ENCODE data around the gene CLDN4. TPM values are rescaled to one million over a fixed set of nuclear protein-coding genes. Genes with fewer than 3 reads are reported as not detected.

Gene CLDN4
- total and polyA plus RNA-seq, 2 donors (not counting 3 experiments of a cell fraction or from before 2014, with no cell fraction given): 0.13 to 0.15 TPM

DNA sequence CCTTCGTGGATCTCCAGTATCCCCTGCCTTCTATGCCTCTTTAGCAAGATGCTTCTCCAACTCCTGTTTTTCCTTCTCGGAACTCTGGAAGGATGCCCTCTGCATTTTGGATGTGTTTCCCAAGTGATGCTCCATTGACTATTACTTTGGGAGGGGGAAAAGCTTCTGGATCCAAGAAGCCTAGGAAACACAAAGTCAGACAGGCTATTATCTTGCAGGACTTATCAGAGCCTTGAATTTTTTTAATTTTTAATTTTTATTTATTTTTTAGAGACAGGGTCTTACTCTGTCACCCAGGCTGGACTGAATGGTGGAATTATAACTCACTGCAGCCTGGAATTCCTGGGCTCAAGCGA, 51.2 kb downstream of the CLDN4 start:
- dilution Hi-C loops (cut with MboI; ENCODE audit: extremely low pct_ligation_motif_present, low sequenced_read_pairs): no loop called here

More for the DNA sequence above, 51.2 kb downstream of the CLDN4 start:
- Histone ChIP-seq H3K79me2 (ENCODE audit: control insufficient read depth, insufficient read depth, low read length) (no peaks in the 10 kb centered on the region), H3K9me3 (replicated peaks; ENCODE audit: control insufficient read depth, insufficient read depth, low read length) (no peaks in the 10 kb centered on the region), H3K9ac (replicated peaks; ENCODE audit: extremely low read depth, insufficient read depth, low read length) (no peak overlapping the region), H3K27me3 (ENCODE audit: control insufficient read depth in 2 of 2, insufficient read depth in 2 of 2, low read length in 2 of 2) (peaks cover 6 to 31% of the 10 kb centered on the region in 2 experiments), H2AFZ (ENCODE audit: low read depth, low read length) (no peak overlapping the region), H3K36me3 (ENCODE audit: control insufficient read depth in 2 of 2, extremely low read depth in 1 of 2, insufficient read depth in 2 of 2, low read length in 2 of 2) (no peaks in the 10 kb centered on the region), H3K4me3 (replicated peaks in 1 of 3; ENCODE audit: insufficient read depth in 1 of 3, low read depth in 1 of 3, low read length in 3 of 3) (no peak overlapping the region), H3K27ac (ENCODE audit: insufficient read depth, low read depth, low read length) (no peak overlapping the region), H3K4me2 (ENCODE audit: insufficient read depth, low read length) (no peak overlapping the region), H4K20me1 (replicated peaks; ENCODE audit: control insufficient read depth, extremely low read depth, insufficient read depth, low read length) (no peaks in the 10 kb centered on the region), H3K9me1 (replicated peaks; ENCODE audit: control insufficient read depth, extremely low read depth, insufficient read depth, low read length) (no peaks in the 10 kb centered on the region), H3K4me1 (ENCODE audit: control insufficient read depth, extremely low read depth, insufficient read depth, low read length) (peaks cover 18% of the 10 kb centered on the region)
- intact Hi-C loops (cut with micrococcal nuclease): no loop called here
- FAIRE-seq: no peak
- DNase-seq (ENCODE audit: low read depth, low spot score): no peak
- TF ChIP-seq EZH2 (IDR thresholded peaks at IDR 0.05; ENCODE audit: borderline replicate concordance, low read depth, low read length, severe bottlenecking) (no peak), POLR2AphosphoS5 (IDR thresholded peaks at IDR 0.05; ENCODE audit: insufficient read depth, low read depth, low read length) (no peak), FOS (IDR thresholded peaks at IDR 0.05; ENCODE audit: borderline replicate concordance, insufficient read depth, low read length) (no peak), MYC (IDR thresholded peaks at IDR 0.05; ENCODE audit: low read depth, low read length) (no peak)
- TF ChIP-seq, protein P1, sequence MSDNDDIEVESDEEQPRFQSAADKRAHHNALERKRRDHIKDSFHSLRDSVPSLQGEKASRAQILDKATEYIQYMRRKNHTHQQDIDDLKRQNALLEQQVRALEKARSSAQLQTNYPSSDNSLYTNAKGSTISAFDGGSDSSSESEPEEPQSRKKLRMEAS (IDR thresholded peaks at IDR 0.05; ENCODE audit: insufficient read depth, insufficient read length): no peak
- TF ChIP-seq, protein P2, sequence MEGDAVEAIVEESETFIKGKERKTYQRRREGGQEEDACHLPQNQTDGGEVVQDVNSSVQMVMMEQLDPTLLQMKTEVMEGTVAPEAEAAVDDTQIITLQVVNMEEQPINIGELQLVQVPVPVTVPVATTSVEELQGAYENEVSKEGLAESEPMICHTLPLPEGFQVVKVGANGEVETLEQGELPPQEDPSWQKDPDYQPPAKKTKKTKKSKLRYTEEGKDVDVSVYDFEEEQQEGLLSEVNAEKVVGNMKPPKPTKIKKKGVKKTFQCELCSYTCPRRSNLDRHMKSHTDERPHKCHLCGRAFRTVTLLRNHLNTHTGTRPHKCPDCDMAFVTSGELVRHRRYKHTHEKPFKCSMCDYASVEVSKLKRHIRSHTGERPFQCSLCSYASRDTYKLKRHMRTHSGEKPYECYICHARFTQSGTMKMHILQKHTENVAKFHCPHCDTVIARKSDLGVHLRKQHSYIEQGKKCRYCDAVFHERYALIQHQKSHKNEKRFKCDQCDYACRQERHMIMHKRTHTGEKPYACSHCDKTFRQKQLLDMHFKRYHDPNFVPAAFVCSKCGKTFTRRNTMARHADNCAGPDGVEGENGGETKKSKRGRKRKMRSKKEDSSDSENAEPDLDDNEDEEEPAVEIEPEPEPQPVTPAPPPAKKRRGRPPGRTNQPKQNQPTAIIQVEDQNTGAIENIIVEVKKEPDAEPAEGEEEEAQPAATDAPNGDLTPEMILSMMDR (IDR thresholded peaks at IDR 0.05; ENCODE audit: extremely low read depth in 1 of 2, insufficient read depth in 1 of 2, low read depth in 1 of 2, low read length in 2 of 2): no peak
- no TSS peak for BruUV-seq (replicated peaks)
- POLR2A ChIA-PET: no interaction called here
- CTCF ChIA-PET: interaction anchor here (1.4 to 4.9 kb wide), 2 partner anchors 17 to 144 kb away, joined by 6 to 30 read pairs; no protein-coding TSS in a partner anchor

Other genes starting within 250 kb of the CLDN4 start
- not detected in 2 replicates for gene MLXIPL, start 206.5 kb upstream of the CLDN4 start, total RNA-seq
- not detected in 2 replicates for gene MLXIPL, start 206.5 kb upstream of the CLDN4 start, polyA plus RNA-seq
- gene VPS37D, start 163.2 kb upstream of the CLDN4 start, total RNA-seq: 2.0 and 2.4 TPM in 2 replicates
- 2.1 and 2.9 TPM in 2 replicates for gene VPS37D, start 163.2 kb upstream of the CLDN4 start, polyA plus RNA-seq
- 10.4 and 11.9 TPM in 2 replicates for gene DNAJC30, start 147.5 kb upstream of the CLDN4 start, total RNA-seq
- 10.6 and 14.7 TPM in 2 replicates for gene DNAJC30, start 147.5 kb upstream of the CLDN4 start, polyA plus RNA-seq
- gene BUD23, start 147.4 kb upstream of the CLDN4 start, total RNA-seq: 60.1 and 64.6 TPM in 2 replicates
- 49.0 and 62.1 TPM in 2 replicates for gene BUD23, start 147.4 kb upstream of the CLDN4 start, polyA plus RNA-seq
- gene STX1A, start 111.3 kb upstream of the CLDN4 start, total RNA-seq: 16.8 and 20.8 TPM in 2 replicates
- 13.1 and 16.0 TPM in 2 replicates for gene STX1A, start 111.3 kb upstream of the CLDN4 start, polyA plus RNA-seq
- 13.3 and 19.0 TPM in 2 replicates for gene ABHD11, start 92.2 kb upstream of the CLDN4 start, total RNA-seq
- 18.4 and 18.9 TPM in 2 replicates for gene ABHD11, start 92.2 kb upstream of the CLDN4 start, polyA plus RNA-seq
- gene CLDN3, start 60.7 kb upstream of the CLDN4 start, total RNA-seq: 0.62 and 0.95 TPM in 2 replicates
- 1.9 and 2.4 TPM in 2 replicates for gene CLDN3, start 60.7 kb upstream of the CLDN4 start, polyA plus RNA-seq
- gene METTL27, start 11.5 kb downstream of the CLDN4 start, total RNA-seq: 1.2 and 10.8 TPM in 2 replicates
- 6.9 and 9.0 TPM in 2 replicates for gene METTL27, start 11.5 kb downstream of the CLDN4 start, polyA plus RNA-seq
- gene TMEM270, start 30.2 kb downstream of the CLDN4 start, total RNA-seq: not detected in 2 replicates
- not detected in 2 replicates for gene TMEM270, start 30.2 kb downstream of the CLDN4 start, polyA plus RNA-seq
- gene ELN, start 197.2 kb downstream of the CLDN4 start, total RNA-seq: 0.18 and 1.7 TPM in 2 replicates
- gene ELN, start 197.2 kb downstream of the CLDN4 start, polyA plus RNA-seq: 2.6 and 3.1 TPM in 2 replicates